Measurements from ENCODE around the gene GIMAP4. TPM values are rescaled to one million over a fixed set of nuclear protein-coding genes. Genes with fewer than 3 reads are reported as not detected.

Gene GIMAP4
- total and polyA plus RNA-seq, 2 donors (not counting 3 experiments of a cell fraction or from before 2014, with no cell fraction given): 56.6 to 168 TPM

- BruUV-seq (replicated peaks): no TSS peak
- Histone ChIP-seq H4K20me1 (replicated peaks; ENCODE audit: control insufficient read depth, extremely low read depth, insufficient read depth, low read length) (no peaks in the 10 kb centered on the region), H3K4me1 (ENCODE audit: control insufficient read depth, extremely low read depth, insufficient read depth, low read length) (peaks cover 60% of the 10 kb centered on the region), H3K79me2 (ENCODE audit: control insufficient read depth, insufficient read depth, low read length) (peaks cover 40% of the 10 kb centered on the region), H3K9ac (replicated peaks; ENCODE audit: extremely low read depth, insufficient read depth, low read length) (no peak overlapping the region), H3K27me3 (ENCODE audit: control insufficient read depth in 2 of 2, insufficient read depth in 2 of 2, low read length in 2 of 2) (no peaks in the 10 kb centered on the region), H3K36me3 (ENCODE audit: control insufficient read depth in 2 of 2, extremely low read depth in 1 of 2, insufficient read depth in 2 of 2, low read length in 2 of 2) (peaks cover 0 to 9% of the 10 kb centered on the region in 2 experiments), H3K9me3 (replicated peaks; ENCODE audit: control insufficient read depth, insufficient read depth, low read length) (no peaks in the 10 kb centered on the region), H3K27ac (ENCODE audit: insufficient read depth, low read depth, low read length) (no peak overlapping the region), H2AFZ (ENCODE audit: low read depth, low read length) (no peak overlapping the region), H3K9me1 (replicated peaks; ENCODE audit: control insufficient read depth, extremely low read depth, insufficient read depth, low read length) (no peaks in the 10 kb centered on the region), H3K4me3 (replicated peaks in 1 of 3; ENCODE audit: insufficient read depth in 1 of 3, low read depth in 1 of 3, low read length in 3 of 3) (no peak overlapping the region), H3K4me2 (ENCODE audit: insufficient read depth, low read length) (no peak overlapping the region)
- intact Hi-C loops (cut with micrococcal nuclease): loop anchor here (10.0 kb wide), 2 partner anchors 192 to 418 kb away; partner anchors contain the start of gene ZNF775
- ChIA-PET CTCF (interaction anchor here (2.0 to 2.4 kb wide), 2 partner anchors 116 to 118 kb away, joined by 6 to 19 read pairs; partner anchors contain the start of gene GIMAP8), POLR2A (interaction anchor here (0.7 to 1.6 kb wide), 5 partner anchors 20 to 188 kb away, joined by 3 to 5 read pairs (median 3); no protein-coding TSS in a partner anchor)
- dilution Hi-C loops (cut with MboI; ENCODE audit: extremely low pct_ligation_motif_present, low sequenced_read_pairs): no loop called here
- no peak for FAIRE-seq
- no peak for TF ChIP-seq GATA2 (IDR thresholded peaks at IDR 0.05; ENCODE audit: insufficient read depth, insufficient read length, low read depth, low read length)
- TF ChIP-seq POLR2AphosphoS5 (IDR thresholded peaks at IDR 0.05; ENCODE audit: insufficient read depth, low read depth, low read length): no peak
- no peak for TF ChIP-seq FOS (IDR thresholded peaks at IDR 0.05; ENCODE audit: borderline replicate concordance, insufficient read depth, low read length)
- TF ChIP-seq, protein P1, sequence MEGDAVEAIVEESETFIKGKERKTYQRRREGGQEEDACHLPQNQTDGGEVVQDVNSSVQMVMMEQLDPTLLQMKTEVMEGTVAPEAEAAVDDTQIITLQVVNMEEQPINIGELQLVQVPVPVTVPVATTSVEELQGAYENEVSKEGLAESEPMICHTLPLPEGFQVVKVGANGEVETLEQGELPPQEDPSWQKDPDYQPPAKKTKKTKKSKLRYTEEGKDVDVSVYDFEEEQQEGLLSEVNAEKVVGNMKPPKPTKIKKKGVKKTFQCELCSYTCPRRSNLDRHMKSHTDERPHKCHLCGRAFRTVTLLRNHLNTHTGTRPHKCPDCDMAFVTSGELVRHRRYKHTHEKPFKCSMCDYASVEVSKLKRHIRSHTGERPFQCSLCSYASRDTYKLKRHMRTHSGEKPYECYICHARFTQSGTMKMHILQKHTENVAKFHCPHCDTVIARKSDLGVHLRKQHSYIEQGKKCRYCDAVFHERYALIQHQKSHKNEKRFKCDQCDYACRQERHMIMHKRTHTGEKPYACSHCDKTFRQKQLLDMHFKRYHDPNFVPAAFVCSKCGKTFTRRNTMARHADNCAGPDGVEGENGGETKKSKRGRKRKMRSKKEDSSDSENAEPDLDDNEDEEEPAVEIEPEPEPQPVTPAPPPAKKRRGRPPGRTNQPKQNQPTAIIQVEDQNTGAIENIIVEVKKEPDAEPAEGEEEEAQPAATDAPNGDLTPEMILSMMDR (IDR thresholded peaks at IDR 0.05; ENCODE audit: extremely low read depth in 1 of 2, insufficient read depth in 1 of 2, low read depth in 1 of 2, low read length in 2 of 2): no peak
- TF ChIP-seq JUN (IDR thresholded peaks at IDR 0.05; ENCODE audit: borderline replicate concordance, insufficient read depth, insufficient read length, low read depth): no peak
- TF ChIP-seq EZH2 (IDR thresholded peaks at IDR 0.05; ENCODE audit: borderline replicate concordance, low read depth, low read length, severe bottlenecking): no peak
- no peak for TF ChIP-seq MYC (IDR thresholded peaks at IDR 0.05; ENCODE audit: low read depth, low read length)
- TF ChIP-seq POLR2A (IDR thresholded peaks at IDR 0.05; ENCODE audit: low read depth, low read length): no peak
- no peak for TF ChIP-seq MAX (IDR thresholded peaks at IDR 0.05; ENCODE audit: insufficient read depth, insufficient read length)
- DNase-seq (ENCODE audit: low read depth, low spot score): no peak
These were observed 618 bp upstream of the GIMAP4 start for GRCh38 chr7:150566572-150566971.

Measured in endothelial cell of umbilical vein (primary cell).